HG03342 (cell line): ENCODE data around the gene TUBA3D.
A peak's percentile ranks its signal among the peaks of the same experiment; 100 is the strongest.
"Not testable (repeated sequence)": the region's sequence is repeated elsewhere in the genome, so short reads cannot be mapped to it uniquely, and the experiment has no call there.

ENCODE experiments used
- ATAC-seq: cut with Tn5 transposase; IDR thresholded peaks from one replicate; pipeline ENCODE4 v1.9.1; 2021; ENCODE audit warnings: mild to moderate bottlenecking, moderate library complexity; ENCODE audit not compliant: unreplicated experiment

The TUBA3D gene

DNA sequence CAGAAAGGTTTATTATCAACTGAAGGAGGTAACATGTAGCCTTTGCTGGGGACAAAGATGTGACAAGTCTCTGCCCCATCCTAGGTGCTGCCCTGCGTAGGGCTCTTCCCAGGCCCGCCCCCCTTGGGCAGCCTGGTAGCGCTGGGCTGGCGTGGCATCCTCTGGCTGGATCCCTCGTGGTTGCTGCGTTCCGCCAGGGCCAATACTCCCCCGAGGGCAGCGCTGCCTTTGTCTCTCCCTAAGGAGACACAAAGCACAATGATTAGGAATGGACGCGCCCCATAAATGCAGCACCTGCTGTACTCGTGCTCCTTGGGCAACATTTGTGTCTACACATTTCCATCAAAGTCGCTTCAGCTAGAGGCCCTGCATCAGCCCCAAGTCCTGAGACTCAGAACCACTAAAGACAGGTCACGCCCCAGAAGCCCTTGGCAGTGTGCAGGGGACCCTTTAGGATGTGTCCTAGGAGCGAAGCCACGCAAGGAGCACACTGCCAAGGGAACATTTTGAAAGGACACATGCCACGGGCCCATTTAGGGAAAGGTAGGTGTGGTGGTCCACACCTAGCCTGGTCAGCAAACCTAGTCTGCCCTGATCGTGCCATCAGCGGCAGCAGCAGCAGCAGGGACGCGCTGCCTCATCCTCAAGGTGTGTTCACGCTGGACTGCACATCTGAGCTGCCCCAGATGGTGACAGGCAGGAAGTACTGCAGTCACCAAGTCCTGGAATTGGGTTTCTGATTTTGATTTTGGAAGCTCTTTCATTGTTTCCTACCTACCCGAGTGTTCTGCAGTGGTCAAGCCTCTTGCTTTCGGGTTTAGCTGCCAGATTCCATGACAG lies 8.3 kb downstream of the TUBA3D start:
- ATAC-seq, result not testable (repeated sequence)

GRCh38 chr2:131484906-131485460 lies 9.1 kb downstream of the TUBA3D start:
- not testable (repeated sequence) for ATAC-seq

DNA sequence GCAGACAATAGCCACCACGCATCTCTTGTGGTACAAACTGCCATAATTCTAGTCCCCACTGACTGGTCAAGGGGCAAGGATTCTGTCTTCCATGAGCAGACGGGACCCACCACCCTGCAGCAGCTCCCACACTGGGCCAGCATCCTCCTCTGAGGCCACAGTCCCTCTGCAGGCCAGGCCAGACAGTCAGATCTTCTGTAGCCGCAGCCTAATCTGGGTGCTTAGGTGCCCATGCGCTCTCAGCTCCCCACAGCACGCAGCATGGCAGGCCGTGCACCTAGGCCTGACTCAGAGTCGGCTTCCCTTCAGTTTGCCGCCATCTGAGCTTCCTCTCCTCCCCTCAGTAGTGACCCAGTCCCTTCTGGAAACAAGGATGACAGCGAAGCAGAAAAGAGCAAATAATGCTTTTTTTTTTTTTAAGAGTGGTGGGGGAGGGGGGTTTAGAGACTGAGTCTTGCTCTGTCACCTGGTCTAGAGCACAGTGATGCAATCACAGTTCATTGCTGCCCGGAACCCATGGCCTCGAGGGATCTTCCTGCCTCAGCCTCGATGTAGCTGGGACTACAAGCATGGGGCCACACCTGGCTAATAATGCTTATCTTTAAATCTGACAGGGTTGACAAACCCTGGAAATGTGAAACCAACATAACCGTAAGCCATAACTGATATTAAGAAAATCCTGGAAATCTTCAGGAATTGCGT lies 10.4 kb downstream of the TUBA3D start:
- ATAC-seq, result not testable (repeated sequence)

DNA sequence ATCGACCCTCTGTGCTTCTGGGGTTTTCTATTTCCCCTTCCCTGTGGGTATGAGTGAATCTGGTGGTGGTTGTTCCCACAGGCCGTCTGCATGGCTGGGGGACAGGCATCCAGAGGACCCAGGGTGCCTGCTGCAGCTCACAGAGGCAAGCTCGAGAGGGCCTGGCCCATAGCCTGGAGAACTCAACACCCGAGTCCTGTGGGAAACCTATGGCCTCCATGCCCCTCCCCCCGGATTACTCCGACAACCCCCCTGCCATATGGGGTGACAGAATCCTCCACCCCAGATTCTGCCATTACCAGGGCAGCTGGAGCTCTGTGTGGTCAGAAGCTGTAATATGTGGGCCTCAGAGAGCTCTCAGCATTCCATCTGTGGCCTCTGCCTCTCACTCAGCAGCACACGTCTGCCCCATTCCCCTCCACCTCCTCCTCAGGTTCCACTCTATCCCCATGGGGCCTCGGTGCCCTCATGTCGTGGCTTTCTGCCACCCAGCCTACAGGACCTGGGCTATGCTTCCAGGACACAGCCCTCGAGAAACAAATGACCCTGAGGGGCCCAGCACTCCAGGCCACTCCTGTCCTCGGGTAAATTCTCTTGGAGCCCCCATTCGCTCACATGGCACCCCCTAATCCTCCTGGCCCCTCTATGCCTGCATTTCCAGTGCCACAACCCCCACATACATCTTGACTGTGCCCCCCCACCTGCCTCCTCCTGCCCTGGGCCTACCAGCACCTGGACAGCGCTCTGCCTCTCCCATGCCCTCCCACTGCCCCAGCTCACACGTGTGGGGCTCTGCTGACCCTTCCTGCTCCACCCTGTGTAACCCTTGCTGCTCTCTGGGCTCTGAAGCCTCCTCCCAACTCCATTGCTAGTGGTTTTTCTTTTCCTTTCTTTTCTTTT lies 12.6 kb downstream of the TUBA3D start:
- no peak for ATAC-seq

DNA sequence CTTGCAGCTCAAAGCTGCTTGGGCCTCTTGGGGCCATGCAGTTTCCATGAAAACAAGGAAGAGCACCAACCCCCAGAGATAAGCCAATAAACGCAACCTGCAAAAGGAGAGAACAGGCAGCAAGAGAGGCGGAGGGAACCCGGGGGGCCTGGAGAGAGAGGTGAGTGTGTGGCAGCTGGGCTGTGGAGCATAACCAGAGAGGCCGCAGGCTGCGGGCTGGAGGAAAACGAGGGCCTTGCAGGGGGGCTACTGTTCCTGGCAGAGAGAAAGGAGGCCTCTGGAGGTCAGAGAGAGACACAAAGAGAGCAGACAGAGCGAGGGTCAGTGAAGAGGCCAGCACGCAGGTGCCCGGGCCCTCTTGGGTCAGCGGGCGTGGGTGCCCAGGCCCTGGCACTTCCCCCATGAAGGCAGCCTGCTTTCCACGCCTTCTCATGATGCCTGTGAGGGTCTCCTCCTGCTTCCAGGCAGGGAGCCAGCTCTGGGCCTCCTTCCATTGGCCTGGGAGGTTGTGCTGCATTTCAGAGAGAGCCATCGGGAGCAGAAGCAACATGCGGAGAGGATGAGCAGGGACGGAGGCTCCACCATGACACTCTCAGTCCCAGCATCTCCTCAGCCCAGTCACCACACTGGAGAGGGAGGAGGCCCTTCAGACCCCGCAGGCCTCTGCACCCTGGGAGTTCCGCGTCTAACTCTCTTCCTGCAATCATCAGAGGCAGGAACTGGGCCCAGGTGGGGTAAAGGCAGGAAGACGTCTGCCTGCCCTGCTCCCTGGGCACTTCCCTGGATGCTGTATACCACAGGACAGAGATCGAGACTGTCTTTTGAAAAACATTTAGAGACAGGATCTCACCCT lies 14.9 kb downstream of the TUBA3D start:
- not testable (repeated sequence) for ATAC-seq

DNA sequence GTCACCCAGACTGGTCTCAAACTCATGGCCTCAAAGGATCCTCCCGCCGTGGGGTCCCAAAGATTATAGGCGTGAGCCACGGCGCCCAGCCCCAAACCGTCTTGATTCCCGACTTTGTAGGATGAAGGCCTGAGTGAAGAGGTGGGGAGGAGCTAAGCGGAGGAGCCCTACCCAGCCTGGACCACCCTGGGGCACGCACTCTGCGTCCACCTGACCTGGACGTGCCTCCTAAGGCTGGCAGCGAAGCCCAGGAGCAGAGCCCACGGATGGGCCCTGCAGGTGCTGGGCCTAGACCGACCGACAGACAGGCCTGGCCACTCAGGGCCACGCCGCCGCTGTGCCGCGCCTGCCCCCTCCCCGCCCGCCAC lies 15.5 kb downstream of the TUBA3D start:
- not testable (repeated sequence) for ATAC-seq

GRCh38 chr2:131492015-131492417 lies 16.1 kb downstream of the TUBA3D start, which contains the start of gene MZT2A:
MZT2A (minus strand) TSS chr2:131492397; CDS start chr2:131492376, 21 bp downstream.
- ATAC-seq, result peak; percentile 17

GRCh38 chr2:131492418-131493198 lies 16.7 kb downstream of the TUBA3D start:
- peak; percentile 75 for ATAC-seq

GRCh38 chr2:131493199-131493968 lies 17.5 kb downstream of the TUBA3D start:
- peak; percentile 20 for ATAC-seq

- not testable (repeated sequence) for ATAC-seq
These were observed 19.6 kb downstream of the TUBA3D start for GRCh38 chr2:131495506-131495905.

DNA sequence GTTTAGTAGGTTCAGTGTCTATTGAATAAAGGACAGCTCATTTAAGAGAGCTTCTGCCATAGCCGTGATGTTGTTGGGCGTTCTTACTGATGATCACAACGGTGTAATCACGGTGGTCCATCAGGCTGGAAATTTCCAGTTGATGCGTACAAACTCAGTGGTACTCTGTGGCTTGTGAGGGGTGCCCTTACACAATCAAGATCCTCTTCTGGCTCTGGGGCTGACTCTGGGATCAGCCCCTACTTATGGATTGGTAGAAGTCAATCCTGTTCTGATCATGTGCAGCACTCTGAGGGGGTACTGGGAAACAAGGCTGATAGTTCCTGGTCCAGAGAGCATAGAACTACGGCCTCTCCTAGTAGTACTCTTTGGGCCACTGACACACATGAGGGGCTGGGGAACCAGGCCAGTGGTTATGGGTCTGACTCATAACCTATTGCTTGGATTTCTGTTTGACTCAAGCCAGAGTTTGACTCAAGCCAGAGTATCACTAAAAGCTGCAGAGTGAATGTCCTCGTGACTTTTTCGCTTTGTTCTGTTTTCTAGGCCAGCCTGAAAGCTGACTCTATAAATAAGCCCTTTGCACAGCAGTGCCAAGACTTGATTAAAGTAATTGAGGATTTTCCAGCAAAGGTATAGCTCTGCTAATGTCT lies 22.5 kb downstream of the TUBA3D start:
- ATAC-seq, result peak; percentile 90

DNA sequence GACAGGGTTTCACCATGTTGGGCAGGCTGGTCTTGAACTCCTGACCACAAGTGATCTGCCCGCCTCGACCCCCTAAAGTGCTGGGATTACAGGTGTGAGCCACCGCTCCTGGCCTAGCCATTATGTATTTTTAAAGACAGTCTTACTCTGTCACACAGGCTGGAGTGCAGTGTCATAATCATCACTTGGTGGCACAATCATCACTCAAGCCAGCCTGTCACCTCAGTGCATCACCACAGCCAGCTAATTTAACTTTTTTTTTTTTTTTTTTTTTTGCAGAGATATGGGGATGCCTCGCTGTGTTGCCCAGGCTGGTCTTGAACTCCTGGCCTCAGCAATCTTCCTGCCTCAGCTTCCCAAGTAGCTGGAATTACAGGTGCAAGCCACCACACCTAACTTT lies 27.7 kb downstream of the TUBA3D start:
- ATAC-seq, result not testable (repeated sequence)

DNA sequence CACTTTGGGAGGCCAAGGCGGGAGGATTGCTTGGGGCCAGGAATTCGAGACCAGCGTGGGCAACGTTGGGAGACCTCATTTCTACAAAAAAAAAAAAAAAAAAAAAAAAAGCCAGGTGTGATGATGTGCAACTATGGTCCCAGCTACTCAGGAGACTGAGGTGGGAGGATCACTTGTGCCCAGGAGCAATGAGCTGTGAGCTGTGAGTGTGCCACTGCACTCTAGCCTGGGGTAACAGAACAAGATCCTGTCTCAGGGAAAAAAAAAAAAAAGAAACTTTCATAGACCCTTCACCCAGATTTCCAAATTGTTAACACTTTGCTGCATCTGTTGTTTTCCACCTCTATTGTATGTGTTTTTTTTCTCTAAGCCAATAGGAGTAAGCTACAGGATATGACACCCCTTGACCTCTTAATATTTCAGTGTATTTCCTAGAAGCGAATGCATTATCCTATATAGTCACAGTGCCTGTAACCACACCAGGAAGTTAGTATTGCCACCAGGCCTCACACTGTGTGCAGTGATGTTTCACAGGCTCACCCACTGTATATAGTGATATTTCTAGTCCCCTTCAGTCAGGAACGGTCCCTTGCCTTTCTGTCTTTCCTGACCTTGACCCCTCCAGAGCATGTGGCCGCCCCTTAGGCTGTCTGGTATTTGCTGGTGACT lies 28.3 kb downstream of the TUBA3D start:
- ATAC-seq, result not testable (repeated sequence)

DNA sequence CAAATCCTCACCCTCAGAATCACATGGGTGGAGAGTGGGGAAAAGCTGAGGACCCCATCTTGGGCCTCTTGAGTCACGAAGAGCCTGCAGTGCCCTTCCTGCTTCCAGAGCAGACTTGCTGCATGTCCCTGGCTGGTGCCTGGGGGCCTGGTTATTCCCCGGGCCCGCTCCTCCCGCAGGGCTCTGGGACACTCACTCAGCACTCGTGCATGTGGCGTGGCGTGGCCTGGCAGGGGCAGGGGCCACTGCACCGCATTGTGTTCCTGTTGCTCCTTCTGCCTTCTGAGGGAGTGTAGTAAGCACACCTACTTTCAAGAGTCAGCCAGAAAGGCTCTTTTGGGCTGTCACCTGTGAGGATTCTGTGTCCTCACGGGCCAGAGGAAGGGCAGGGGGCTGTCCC lies 33.7 kb downstream of the TUBA3D start:
- ATAC-seq, result no peak

DNA sequence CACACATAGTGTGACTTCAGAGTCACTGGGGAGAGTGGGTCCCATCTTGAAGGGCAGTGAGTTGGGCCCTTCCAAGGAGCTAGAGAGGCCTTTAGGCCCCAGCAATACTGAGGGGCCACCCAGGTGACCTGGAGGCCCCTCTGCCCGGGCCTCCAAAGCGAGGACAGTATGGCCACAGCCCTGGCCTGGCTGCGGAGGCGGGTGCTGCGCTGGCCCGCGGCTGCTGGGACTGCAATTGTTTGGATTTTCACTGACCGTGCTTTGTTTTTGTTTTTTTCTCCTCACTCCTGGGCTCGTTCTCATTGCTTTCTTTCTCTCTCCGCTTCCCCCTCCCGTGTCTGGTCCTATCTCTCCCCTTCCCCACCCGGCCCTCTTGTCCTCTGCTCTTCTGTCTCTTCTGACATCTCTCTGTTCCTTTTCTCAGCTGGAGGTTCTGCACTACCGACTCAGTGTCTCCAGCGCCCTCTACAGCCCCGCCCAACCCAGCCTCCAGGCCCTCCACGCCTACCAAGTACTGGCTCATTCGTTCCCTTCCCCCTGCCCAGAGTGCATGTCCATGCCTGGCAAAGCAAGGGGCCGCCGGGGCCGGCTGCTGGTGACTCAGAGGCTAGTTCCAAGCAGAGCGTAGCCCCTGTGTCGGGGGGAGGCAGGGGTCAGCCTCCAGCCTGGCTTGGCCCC lies 35.5 kb downstream of the TUBA3D start:
- not testable (repeated sequence) for ATAC-seq

- not testable (repeated sequence) for ATAC-seq
These were observed 36.3 kb downstream of the TUBA3D start for GRCh38 chr2:131511969-131512870.
